ENCODE data around the gene TARS2.

TARS2 gene

DNA sequence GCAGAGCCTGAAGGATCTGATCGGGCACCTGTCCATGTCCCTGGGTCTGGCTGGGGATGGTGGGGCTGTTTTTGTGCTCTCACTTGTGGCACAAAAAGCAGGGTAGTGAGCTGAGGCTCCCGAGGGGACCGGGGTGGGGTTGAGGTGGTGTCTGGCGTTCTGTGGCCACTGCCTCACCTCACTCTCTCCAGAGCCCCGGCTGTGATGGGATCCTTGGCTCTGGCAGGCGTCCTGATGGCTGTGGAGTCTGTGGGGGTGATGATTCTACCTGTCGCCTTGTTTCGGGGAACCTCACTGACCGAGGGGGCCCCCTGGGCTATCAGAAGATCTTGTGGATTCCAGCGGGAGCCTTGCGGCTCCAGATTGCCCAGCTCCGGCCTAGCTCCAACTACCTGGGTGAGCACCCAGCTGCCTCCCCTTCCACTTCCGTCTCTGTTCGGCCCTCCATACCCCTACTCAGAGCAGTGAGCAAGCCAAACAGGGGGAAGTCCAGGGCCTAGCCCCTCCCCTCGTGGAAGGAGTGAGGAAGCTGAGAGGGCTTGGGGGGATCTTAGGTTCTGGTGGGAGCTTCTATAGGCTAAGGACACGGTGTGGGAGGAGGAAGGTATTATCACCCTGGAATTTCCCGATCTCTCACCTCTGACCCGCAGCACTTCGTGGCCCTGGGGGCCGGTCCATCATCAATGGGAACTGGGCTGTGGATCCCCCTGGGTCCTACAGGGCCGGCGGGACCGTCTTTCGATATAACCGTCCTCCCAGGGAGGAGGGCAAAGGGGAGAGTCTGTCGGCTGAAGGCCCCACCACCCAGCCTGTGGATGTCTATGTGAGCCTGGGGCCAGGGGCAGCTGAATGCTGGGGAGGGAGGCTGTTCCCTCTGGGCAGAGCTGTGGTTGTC is 69.0 kb downstream of the TARS2 start:
- DNase-seq (ENCODE audit: low spot score), result no peak

DNA sequence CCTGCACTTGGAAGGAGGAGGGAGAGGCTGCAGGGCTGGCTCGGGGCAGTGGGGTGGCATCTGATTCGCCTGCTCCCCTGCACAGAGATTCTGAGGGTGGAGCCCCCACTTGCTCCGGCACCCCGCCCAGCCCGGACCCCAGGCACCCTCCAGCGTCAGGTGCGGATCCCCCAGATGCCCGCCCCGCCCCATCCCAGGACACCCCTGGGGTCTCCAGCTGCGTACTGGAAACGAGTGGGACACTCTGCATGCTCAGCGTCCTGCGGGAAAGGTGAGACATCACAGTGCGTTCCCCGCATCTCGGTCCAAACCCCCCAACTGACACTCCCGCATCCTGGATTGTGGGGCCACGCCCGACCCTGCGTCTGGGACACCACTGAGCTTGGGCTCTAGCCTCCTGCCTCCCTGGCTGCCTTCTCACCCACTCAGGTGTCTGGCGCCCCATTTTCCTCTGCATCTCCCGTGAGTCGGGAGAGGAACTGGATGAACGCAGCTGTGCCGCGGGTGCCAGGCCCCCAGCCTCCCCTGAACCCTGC is 69.9 kb downstream of the TARS2 start:
- no peak for DNase-seq (ENCODE audit: low spot score)

All from hematopoietic multipotent progenitor cell treated with erythropoietin and hydrocortisone succinate and interleukin-3 and kit ligand, for 17 days (in vitro differentiated cells).